Measurements from ENCODE around the gene C4orf33.
"Not testable (repeated sequence)": the region's sequence is repeated elsewhere in the genome, so short reads cannot be mapped to it uniquely, and the experiment has no call there.

Gene C4orf33

DNA sequence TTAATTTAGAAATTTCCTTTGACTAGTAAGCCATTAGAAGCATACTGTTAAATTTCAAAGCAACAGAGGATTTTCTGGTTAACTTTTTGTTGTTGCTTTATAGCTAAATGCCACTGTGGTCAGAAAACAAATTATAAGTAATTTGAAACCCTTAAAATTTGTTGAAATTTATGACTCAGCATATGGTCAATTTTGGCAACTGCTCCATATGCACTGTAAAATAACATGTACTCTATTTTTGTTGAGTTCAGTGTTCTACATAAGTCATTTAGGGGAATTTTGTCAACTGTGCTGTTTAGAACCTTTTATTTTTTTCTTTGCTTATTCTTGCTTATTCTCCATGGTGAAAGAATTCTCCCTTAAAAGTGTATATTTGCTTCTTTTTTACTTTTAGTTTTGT, 31.2 kb upstream of the C4orf33 start:
- no peak overlapping the region for H2BK15ac ChIP-seq (ENCODE audit: low read depth, poor library complexity, severe bottlenecking)
- H2AK5ac ChIP-seq (ENCODE audit: low read length, severe bottlenecking), result no peak overlapping the region
- H2BK5ac ChIP-seq (ENCODE audit: low read depth, low read length, poor library complexity, severe bottlenecking), result no peak overlapping the region
- H3K27me3 ChIP-seq (ENCODE audit: control insufficient read depth in 1 of 2, insufficient read depth in 1 of 2, low read length in 2 of 2), result no peaks in the 10 kb centered on the region
- no peak overlapping the region for H2BK12ac ChIP-seq (ENCODE audit: low read length in 2 of 2)
- H3K14ac ChIP-seq (ENCODE audit: low read length in 2 of 2), result no peak overlapping the region
- H2AFZ ChIP-seq (ENCODE audit: low read depth, low read length), result no peak overlapping the region
- no peak overlapping the region for H2BK120ac ChIP-seq (ENCODE audit: low read depth, low read length)
- H4K91ac ChIP-seq (ENCODE audit: low read length), result no peak overlapping the region
- no peak overlapping the region for H3K9ac ChIP-seq (ENCODE audit: low read length)
- no peak overlapping the region for H4K8ac ChIP-seq (ENCODE audit: low read length)
- peaks cover 0 to 20% of the 10 kb centered on the region in 2 experiments for H3K36me3 ChIP-seq (ENCODE audit: control insufficient read depth in 1 of 2, insufficient read depth in 2 of 2, low read depth in 1 of 2, low read length in 2 of 2)
- H3K79me1 ChIP-seq (replicated peaks; ENCODE audit: low read length, poor library complexity, severe bottlenecking), result peaks cover 22% of the 10 kb centered on the region
- DNase-seq, result peak; percentile 3
- H3K4me2 ChIP-seq (ENCODE audit: low read length, poor library complexity, severe bottlenecking), result no peak overlapping the region
- peaks cover 43% of the 10 kb centered on the region for H3K9me3 ChIP-seq (ENCODE audit: control insufficient read depth, low read length)
- H3K4me1 ChIP-seq (ENCODE audit: control insufficient read depth, insufficient read depth, low read depth, low read length), result no peaks in the 10 kb centered on the region
- no peak overlapping the region for H3K4ac ChIP-seq (ENCODE audit: low read depth in 1 of 2, low read length in 2 of 2)
- H3K27ac ChIP-seq (ENCODE audit: low read length, poor library complexity, severe bottlenecking), result no peak overlapping the region
- no peak overlapping the region for H3K4me3 ChIP-seq (ENCODE audit: insufficient read depth in 1 of 2, low read depth in 1 of 2, low read length in 2 of 2)
- no peak overlapping the region for H3K18ac ChIP-seq (ENCODE audit: low read depth in 1 of 2, low read length in 2 of 2)
- H3K23ac ChIP-seq (ENCODE audit: low read length in 2 of 2), result no peak overlapping the region

DNA sequence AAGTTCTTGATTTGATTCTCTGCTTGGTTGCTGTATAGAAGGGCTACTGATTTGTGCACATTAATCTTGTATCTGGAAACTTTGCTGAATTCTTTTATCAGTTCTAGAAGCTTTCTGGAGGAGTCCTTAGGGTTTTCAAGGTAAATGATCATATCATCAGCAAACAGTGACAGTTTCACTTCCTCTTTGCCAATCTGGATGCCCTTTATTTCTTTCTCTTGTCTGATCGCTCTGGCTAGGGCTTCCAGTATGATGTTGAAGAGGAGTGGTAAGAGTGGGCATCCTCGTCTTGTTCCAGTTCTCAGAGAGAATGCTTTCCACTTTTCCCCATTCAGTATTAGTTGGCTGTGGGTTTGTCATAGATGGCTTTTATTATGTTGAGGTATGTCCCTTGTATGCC, 26.4 kb upstream of the C4orf33 start:
- H2BK15ac ChIP-seq (ENCODE audit: low read depth, poor library complexity, severe bottlenecking); H3K79me1 ChIP-seq (replicated peaks; ENCODE audit: low read length, poor library complexity, severe bottlenecking); H3K23ac ChIP-seq (ENCODE audit: low read length in 2 of 2); H3K14ac ChIP-seq (ENCODE audit: low read length in 2 of 2); H2BK12ac ChIP-seq (ENCODE audit: low read length in 2 of 2); H3K4ac ChIP-seq (ENCODE audit: low read depth in 1 of 2, low read length in 2 of 2); H2AK5ac ChIP-seq (ENCODE audit: low read length, severe bottlenecking); H4K91ac ChIP-seq (ENCODE audit: low read length); H3K4me2 ChIP-seq (ENCODE audit: low read length, poor library complexity, severe bottlenecking); H3K4me1 ChIP-seq (ENCODE audit: control insufficient read depth, insufficient read depth, low read depth, low read length); H2BK120ac ChIP-seq (ENCODE audit: low read depth, low read length); H3K9me3 ChIP-seq (ENCODE audit: control insufficient read depth, low read length); H3K18ac ChIP-seq (ENCODE audit: low read depth in 1 of 2, low read length in 2 of 2); H2AFZ ChIP-seq (ENCODE audit: low read depth, low read length); H3K9ac ChIP-seq (ENCODE audit: low read length); H2BK5ac ChIP-seq (ENCODE audit: low read depth, low read length, poor library complexity, severe bottlenecking); H4K8ac ChIP-seq (ENCODE audit: low read length); H3K4me3 ChIP-seq (ENCODE audit: insufficient read depth in 1 of 2, low read depth in 1 of 2, low read length in 2 of 2); H3K27me3 ChIP-seq (ENCODE audit: control insufficient read depth in 1 of 2, insufficient read depth in 1 of 2, low read length in 2 of 2); H3K27ac ChIP-seq (ENCODE audit: low read length, poor library complexity, severe bottlenecking); DNase-seq: not testable (repeated sequence)
- H3K36me3 ChIP-seq (ENCODE audit: control insufficient read depth in 1 of 2, insufficient read depth in 2 of 2, low read depth in 1 of 2, low read length in 2 of 2), result peaks cover 0 to 12% of the 10 kb centered on the region in 2 experiments
- WGBS, result 100% methylated on average over 2 of the region's 2 CpGs

DNA sequence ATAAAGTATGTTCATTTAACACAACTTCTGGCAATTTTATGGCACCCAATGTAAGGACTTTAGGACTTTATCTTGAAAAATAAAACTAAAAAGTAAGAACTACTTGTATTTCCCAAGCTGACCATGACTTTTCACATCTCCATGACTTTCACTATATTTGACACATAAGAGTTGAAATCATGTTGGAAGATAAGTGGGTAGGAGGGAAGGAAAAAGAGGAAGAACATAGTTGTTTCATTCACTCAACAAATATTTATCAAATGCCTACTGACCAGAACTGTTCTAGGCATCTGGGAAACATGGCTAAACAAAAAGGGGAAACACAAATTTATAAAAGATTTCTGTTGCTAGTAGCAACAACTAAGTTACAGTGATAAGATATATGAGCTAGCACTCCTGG, 18.6 kb upstream of the C4orf33 start:
- H3K23ac ChIP-seq (ENCODE audit: low read length in 2 of 2), result no peak overlapping the region
- H2BK15ac ChIP-seq (ENCODE audit: low read depth, poor library complexity, severe bottlenecking), result no peak overlapping the region
- no peaks in the 10 kb centered on the region for H3K4me1 ChIP-seq (ENCODE audit: control insufficient read depth, insufficient read depth, low read depth, low read length)
- no peak overlapping the region for H3K4me2 ChIP-seq (ENCODE audit: low read length, poor library complexity, severe bottlenecking)
- no peak overlapping the region for H3K18ac ChIP-seq (ENCODE audit: low read depth in 1 of 2, low read length in 2 of 2)
- no peaks in the 10 kb centered on the region for H3K27me3 ChIP-seq (ENCODE audit: control insufficient read depth in 1 of 2, insufficient read depth in 1 of 2, low read length in 2 of 2)
- H2AFZ ChIP-seq (ENCODE audit: low read depth, low read length), result no peak overlapping the region
- no peak overlapping the region for H4K8ac ChIP-seq (ENCODE audit: low read length)
- H4K91ac ChIP-seq (ENCODE audit: low read length), result no peak overlapping the region
- H3K4ac ChIP-seq (ENCODE audit: low read depth in 1 of 2, low read length in 2 of 2), result no peak overlapping the region
- no peak overlapping the region for H3K4me3 ChIP-seq (ENCODE audit: insufficient read depth in 1 of 2, low read depth in 1 of 2, low read length in 2 of 2)
- H3K9me3 ChIP-seq (ENCODE audit: control insufficient read depth, low read length), result peaks cover 5% of the 10 kb centered on the region
- no peak overlapping the region for H2AK5ac ChIP-seq (ENCODE audit: low read length, severe bottlenecking)
- H2BK120ac ChIP-seq (ENCODE audit: low read depth, low read length), result no peak overlapping the region
- no peak overlapping the region for H3K14ac ChIP-seq (ENCODE audit: low read length in 2 of 2)
- H3K36me3 ChIP-seq (ENCODE audit: control insufficient read depth in 1 of 2, insufficient read depth in 2 of 2, low read depth in 1 of 2, low read length in 2 of 2), result peaks cover 17 to 32% of the 10 kb centered on the region in 2 experiments
- H2BK12ac ChIP-seq (ENCODE audit: low read length in 2 of 2), result no peak overlapping the region
- no peak overlapping the region for H3K27ac ChIP-seq (ENCODE audit: low read length, poor library complexity, severe bottlenecking)
- H2BK5ac ChIP-seq (ENCODE audit: low read depth, low read length, poor library complexity, severe bottlenecking), result no peak overlapping the region
- peaks cover 28% of the 10 kb centered on the region for H3K79me1 ChIP-seq (replicated peaks; ENCODE audit: low read length, poor library complexity, severe bottlenecking)
- H3K9ac ChIP-seq (ENCODE audit: low read length), result no peak overlapping the region
- no peak for DNase-seq

DNA sequence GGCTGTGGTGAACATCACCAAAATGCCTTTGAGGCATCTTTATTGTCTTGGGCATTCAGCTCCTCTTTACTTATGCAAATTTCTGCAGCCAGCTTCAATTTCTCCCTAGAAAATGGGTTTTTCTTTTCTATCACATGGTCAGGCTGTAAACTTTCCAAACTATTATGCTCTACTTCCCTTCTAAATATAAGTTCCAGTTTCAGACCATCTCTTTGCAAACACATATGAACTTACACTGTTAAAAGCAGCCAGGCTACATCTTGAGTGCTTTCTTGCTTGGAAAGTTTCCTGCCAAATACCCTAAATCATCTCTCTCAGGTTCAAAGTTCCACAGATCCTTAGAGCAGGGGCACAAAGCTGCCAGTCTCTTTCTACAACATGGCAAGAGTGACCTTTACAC, 15.8 kb upstream of the C4orf33 start:
- H2BK5ac ChIP-seq (ENCODE audit: low read depth, low read length, poor library complexity, severe bottlenecking), result no peak overlapping the region
- no peak overlapping the region for H4K91ac ChIP-seq (ENCODE audit: low read length)
- no peak overlapping the region for H4K8ac ChIP-seq (ENCODE audit: low read length)

More for the DNA sequence above, 15.8 kb upstream of the C4orf33 start:
- Histone ChIP-seq H2AFZ (ENCODE audit: low read depth, low read length) (no peak overlapping the region), H3K14ac (ENCODE audit: low read length in 2 of 2) (no peak overlapping the region), H3K9ac (ENCODE audit: low read length) (no peak overlapping the region), H3K4me1 (ENCODE audit: control insufficient read depth, insufficient read depth, low read depth, low read length) (no peaks in the 10 kb centered on the region), H3K18ac (ENCODE audit: low read depth in 1 of 2, low read length in 2 of 2) (no peak overlapping the region), H2BK15ac (ENCODE audit: low read depth, poor library complexity, severe bottlenecking) (no peak overlapping the region), H3K27me3 (ENCODE audit: control insufficient read depth in 1 of 2, insufficient read depth in 1 of 2, low read length in 2 of 2) (no peaks in the 10 kb centered on the region), H2BK12ac (ENCODE audit: low read length in 2 of 2) (no peak overlapping the region), H3K27ac (ENCODE audit: low read length, poor library complexity, severe bottlenecking) (no peak overlapping the region), H3K4me2 (ENCODE audit: low read length, poor library complexity, severe bottlenecking) (no peak overlapping the region), H2AK5ac (ENCODE audit: low read length, severe bottlenecking) (no peak overlapping the region), H3K79me1 (replicated peaks; ENCODE audit: low read length, poor library complexity, severe bottlenecking) (peaks cover 24% of the 10 kb centered on the region), H3K4ac (ENCODE audit: low read depth in 1 of 2, low read length in 2 of 2) (no peak overlapping the region), H3K23ac (ENCODE audit: low read length in 2 of 2) (no peak overlapping the region), H3K9me3 (ENCODE audit: control insufficient read depth, low read length) (peaks cover 5% of the 10 kb centered on the region), H3K36me3 (ENCODE audit: control insufficient read depth in 1 of 2, insufficient read depth in 2 of 2, low read depth in 1 of 2, low read length in 2 of 2) (peaks cover 17 to 23% of the 10 kb centered on the region in 2 experiments), H2BK120ac (ENCODE audit: low read depth, low read length) (no peak overlapping the region), H3K4me3 (ENCODE audit: insufficient read depth in 1 of 2, low read depth in 1 of 2, low read length in 2 of 2) (no peak overlapping the region)
- DNase-seq, result no peak

Measured in mesenchymal stem cell (in vitro differentiated cells and primary cell).